HCT116 (cell line): ENCODE measurements around the gene CTNNAL1. TPM values are rescaled to one million over a fixed set of nuclear protein-coding genes. Genes with fewer than 3 reads are reported as not detected.

ENCODE experiments used
- ATAC-seq: fragments of 200-7000 bp; cut with Tn5 transposase; 2 replicates; pipeline ENCODE4 v1.9.1; 2020; ENCODE audit warnings: mild to moderate bottlenecking, moderate library complexity
- BruUV-seq: library from RNA; stranded (reverse); fragments of 400-500 nt; replicated peaks from 2 replicates; lab custom pipeline; 2021; lab: Mats Ljungman, UMichigan
- CTCF ChIA-PET: fragments of 300-600 bp; sonication (Branson Sonifier 250); formaldehyde crosslinking; loops from one replicate; lab custom pipeline; 2021; ENCODE audit warnings: antibody characterized with exemption; lab: Charles Lee
- POLR2A ChIA-PET: fragments of 300-600, 350-600 bp; sonication (Branson Sonifier 250); formaldehyde crosslinking; loops from one replicate; lab custom pipeline; 2021; ENCODE audit warnings: antibody characterized with exemption; lab: Charles Lee
- RAD21 ChIA-PET, 2 experiments: fragments of 300-600 bp; sonication (Branson Sonifier 250); formaldehyde crosslinking; loops; one replicate each; lab custom pipeline; 2023; ENCODE audit warnings: low total read pairs in 2 of 2; ENCODE audit not compliant: uncharacterized antibody in 2 of 2, unreplicated experiment in 2 of 2, low non-redundant PET in 1 of 2; lab: Charles Lee
- DNase-seq: peaks from one replicate; pipeline ENCODE4 v3.0.0-alpha.2; 2010; ENCODE audit warnings: low read depth, low spot score
- H2AFZ ChIP-seq: fragments of 200-600 bp; shearing (Covaris generic), sonication (generic); 2 replicates; pipeline ENCODE4 v1.6.1; 2017; ENCODE audit warnings: low read depth, mixed run types, mixed read lengths, antibody characterized with exemption, low read length; ENCODE audit not compliant: poor library complexity, severe bottlenecking
- H3K27ac ChIP-seq: 2 replicates; pipeline ENCODE4 v1.5.1; 2012; ENCODE audit warnings: low read depth, low read length
- H3K27me3 ChIP-seq: fragments of 200-600 bp; sonication (generic); 2 replicates; pipeline ENCODE4 v1.6.1; 2016; ENCODE audit warnings: mixed run types, low read length, mixed read lengths; ENCODE audit not compliant: insufficient read depth
- H3K36me3 ChIP-seq, 2 experiments: fragments of 200-500 bp in 1 of 2; fragments of 200-600 bp in 1 of 2; sonication (Bioruptor generic) in 1 of 2; sonication (generic) in 1 of 2; 2 replicates each; pipeline versions ENCODE4 v1.5.1 to v1.6.1; 2014 to 2016; ENCODE audit warnings: low read length in 2 of 2, inconsistent platforms in 1 of 2, mixed read lengths in 1 of 2, mixed run types in 1 of 2; ENCODE audit not compliant: insufficient read depth in 2 of 2, control insufficient read depth in 1 of 2
- H3K4me1 ChIP-seq, 2 experiments: fragments of 200-600 bp in 1 of 2; sonication (generic) in 1 of 2; 2 replicates each; pipeline versions ENCODE4 v1.5.1 to v1.6.1; 2012 to 2017; ENCODE audit warnings: low read length in 2 of 2, inconsistent platforms in 1 of 2, mild to moderate bottlenecking in 1 of 2, mixed read lengths in 1 of 2, mixed run types in 1 of 2, moderate library complexity in 1 of 2; ENCODE audit not compliant: insufficient read depth in 2 of 2, control insufficient read depth in 1 of 2
- H3K4me2 ChIP-seq: fragments of 200-600 bp; sonication (generic); 2 replicates; pipeline ENCODE4 v1.6.1; 2017; ENCODE audit warnings: mixed run types, low read length, mixed read lengths
- H3K4me3 ChIP-seq, 2 experiments: fragments of 200-600 bp in 1 of 2; sonication (generic) in 1 of 2; replicated peaks in 1 of 2; 2 replicates each; pipeline ENCODE4 v1.5.1; 2011 to 2016; ENCODE audit warnings: low read length in 2 of 2, control low read depth in 1 of 2, low read depth in 1 of 2, mild to moderate bottlenecking in 1 of 2, mixed read lengths in 1 of 2, mixed run types in 1 of 2
- H3K79me2 ChIP-seq: fragments of 200-600 bp; sonication (generic); 2 replicates; pipeline ENCODE4 v1.6.1; 2017; ENCODE audit warnings: mild to moderate bottlenecking, mixed run types, low read length, moderate library complexity, mixed read lengths; ENCODE audit not compliant: insufficient read depth
- H3K9ac ChIP-seq: fragments of 200-600 bp; sonication (generic); 2 replicates; pipeline ENCODE4 v1.6.1; 2016; ENCODE audit warnings: low read length, mixed read lengths
- H3K9me2 ChIP-seq: fragments of 200-600 bp; sonication (generic), shearing (Covaris generic); 2 replicates; pipeline ENCODE4 v1.6.1; 2017; ENCODE audit warnings: mixed run types, mild to moderate bottlenecking, moderate library complexity; ENCODE audit not compliant: insufficient read depth
- H3K9me3 ChIP-seq, 2 experiments: fragments of 200-500 bp in 1 of 2; fragments of 200-600 bp in 1 of 2; sonication (Bioruptor generic) in 1 of 2; sonication (generic) in 1 of 2; 2 replicates each; pipeline ENCODE4 v1.6.1; 2014 to 2017; ENCODE audit warnings: low read length in 2 of 2, mixed read lengths in 2 of 2, inconsistent platforms in 1 of 2, low read depth in 1 of 2, mild to moderate bottlenecking in 1 of 2, mixed run types in 1 of 2, moderate library complexity in 1 of 2; ENCODE audit not compliant: control insufficient read depth in 1 of 2, insufficient read depth in 1 of 2
- H4K20me1 ChIP-seq: fragments of 200-600 bp; sonication (generic), shearing (Covaris generic); 2 replicates; pipeline ENCODE4 v1.6.1; 2017; ENCODE audit warnings: mixed run types, mild to moderate bottlenecking, moderate library complexity; ENCODE audit not compliant: insufficient read depth
- ATF3 ChIP-seq: IDR thresholded peaks from 2 replicates; pipeline ENCODE4 v1.6.1; 2012
- CBX3 ChIP-seq: IDR thresholded peaks from 2 replicates; pipeline ENCODE4 v1.6.1; 2012; ENCODE audit warnings: low read depth
- CEBPB ChIP-seq: IDR thresholded peaks from 2 replicates; pipeline ENCODE4 v1.6.1; 2012; ENCODE audit warnings: low read depth
- EGR1 ChIP-seq: IDR thresholded peaks from 2 replicates; pipeline ENCODE4 v1.6.1; 2012; ENCODE audit warnings: low read depth
- EZH2phosphoT487 ChIP-seq: fragments of 200-600 bp; IDR thresholded peaks from 2 replicates; pipeline ENCODE4 v1.6.1; 2018; ENCODE audit warnings: antibody characterized with exemption, borderline replicate concordance
- FOSL1 ChIP-seq: IDR thresholded peaks from 2 replicates; pipeline ENCODE4 v1.6.1; 2012; ENCODE audit warnings: low read depth
- JUND ChIP-seq: IDR thresholded peaks from 2 replicates; pipeline ENCODE4 v1.6.1; 2012
- MAX ChIP-seq: IDR thresholded peaks from 2 replicates; pipeline ENCODE4 v1.6.1; 2012
- POLR2AphosphoS5 ChIP-seq: IDR thresholded peaks from 2 replicates; pipeline ENCODE4 v1.6.1; 2011; ENCODE audit warnings: mild to moderate bottlenecking, low read depth, low read length, moderate library complexity
- RAD21 ChIP-seq: IDR thresholded peaks from 2 replicates; pipeline ENCODE4 v1.6.1; 2012; ENCODE audit warnings: low read depth, mild to moderate bottlenecking
- SIN3A ChIP-seq: IDR thresholded peaks from 2 replicates; pipeline ENCODE4 v1.6.1; 2012; ENCODE audit warnings: low read depth
- SP1 ChIP-seq: IDR thresholded peaks from 2 replicates; pipeline ENCODE4 v1.6.1; 2012; ENCODE audit warnings: low read depth
- SRF ChIP-seq: IDR thresholded peaks from 2 replicates; pipeline ENCODE4 v1.6.1; 2012; ENCODE audit warnings: low read depth
- TCF7L2 ChIP-seq: IDR thresholded peaks from 2 replicates; pipeline ENCODE4 v1.7.0; 2011; ENCODE audit warnings: borderline replicate concordance, inconsistent platforms; ENCODE audit not compliant: insufficient read depth, insufficient read length; ENCODE audit errors: extremely low read depth
- YY1 ChIP-seq: IDR thresholded peaks from 2 replicates; pipeline ENCODE4 v1.6.1; 2011; ENCODE audit warnings: low read length, low read depth, moderate library complexity, mild to moderate bottlenecking; ENCODE audit not compliant: insufficient replicate concordance; ENCODE audit errors: extremely low read depth
- ZBTB33 ChIP-seq: IDR thresholded peaks from 2 replicates; pipeline ENCODE4 v1.6.1; 2011; ENCODE audit warnings: mild to moderate bottlenecking, low read length, moderate library complexity; ENCODE audit not compliant: insufficient replicate concordance; ENCODE audit errors: extremely low read depth
- ZFX ChIP-seq: fragments of 450-650 bp; IDR thresholded peaks from 2 replicates; pipeline ENCODE4 v1.6.1; 2017
- ZNF274 ChIP-seq: fragments of 200-500 bp; sonication (Bioruptor generic); IDR thresholded peaks from 2 replicates; pipeline ENCODE4 v1.6.1; 2014; ENCODE audit warnings: mild to moderate bottlenecking, low read depth, low read length, inconsistent platforms
- intact Hi-C: fragments of 100-400 bp; cut with micrococcal nuclease; formaldehyde crosslinking; loops from 2 replicates; pipeline ENCODE4 v1.10.0; 2022
- total RNA-seq: library from RNA; stranded (reverse); gene quantifications from one replicate; pipeline ENCODE4 v1.2.1, GENCODE V29; 2021; ENCODE audit not compliant: unreplicated experiment

CTNNAL1 gene
- total RNA-seq, 1 experiment from 2014 or later, result 87.2 TPM

- RAD21 ChIA-PET, result no interaction called here
- Histone ChIP-seq H3K36me3 (peaks cover 17 to 35% of the 10 kb centered on the region in 2 experiments), H3K9me3 (no peaks in the 10 kb centered on the region), H3K4me2 (no peak overlapping the region), H4K20me1 (no peaks in the 10 kb centered on the region), H3K9me2 (no peaks in the 10 kb centered on the region), H3K9ac (no peak overlapping the region), H3K79me2 (0 out of 2 replicates have a peak, but pooled peaks cover 4% of the 10 kb centered on the region), H3K27ac (no peak overlapping the region), H3K27me3 (no peaks in the 10 kb centered on the region), H3K4me1 (peaks cover 10 to 15% of the 10 kb centered on the region in 2 experiments), H3K4me3 (no peak overlapping the region), H2AFZ (no peak overlapping the region)
- intact Hi-C loops, result no loop called here
- DNase-seq, result no peak
- no peak for ATAC-seq
- TF ChIP-seq SRF, result no peak
- TF ChIP-seq SP1, result no peak
- no peak for TF ChIP-seq YY1
- no peak for TF ChIP-seq CBX3
- TF ChIP-seq ZFX, result no peak
- TF ChIP-seq EGR1, result no peak
- no peak for TF ChIP-seq POLR2AphosphoS5
- no peak for TF ChIP-seq JUND
- no peak for TF ChIP-seq EZH2phosphoT487
- no peak for TF ChIP-seq CEBPB
- no peak for TF ChIP-seq MAX
- no peak for TF ChIP-seq RAD21
- TF ChIP-seq ATF3, result no peak
- no peak for TF ChIP-seq FOSL1
- TF ChIP-seq SIN3A, result no peak
- TF ChIP-seq TCF7L2, result no peak
- TF ChIP-seq ZNF274, result no peak
- TF ChIP-seq ZBTB33, result no peak
- BruUV-seq, result no TSS peak
- POLR2A ChIA-PET, result no interaction called here
- CTCF ChIA-PET, result no interaction called here
Observed at GRCh38 chr9:109043578-109043977, 30.3 kb upstream of the CTNNAL1 start.
